HG03045 (cell line): ENCODE results near the gene GDE1.
"Not testable (repeated sequence)": the region's sequence is repeated elsewhere in the genome, so short reads cannot be mapped to it uniquely, and the experiment has no call there.

ENCODE experiments used
- ATAC-seq: cut with Tn5 transposase; IDR thresholded peaks from one replicate; pipeline ENCODE4 v1.9.1; 2021; ENCODE audit warnings: mild to moderate bottlenecking, moderate library complexity; ENCODE audit not compliant: unreplicated experiment

Gene GDE1, protein sequence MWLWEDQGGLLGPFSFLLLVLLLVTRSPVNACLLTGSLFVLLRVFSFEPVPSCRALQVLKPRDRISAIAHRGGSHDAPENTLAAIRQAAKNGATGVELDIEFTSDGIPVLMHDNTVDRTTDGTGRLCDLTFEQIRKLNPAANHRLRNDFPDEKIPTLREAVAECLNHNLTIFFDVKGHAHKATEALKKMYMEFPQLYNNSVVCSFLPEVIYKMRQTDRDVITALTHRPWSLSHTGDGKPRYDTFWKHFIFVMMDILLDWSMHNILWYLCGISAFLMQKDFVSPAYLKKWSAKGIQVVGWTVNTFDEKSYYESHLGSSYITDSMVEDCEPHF

DNA sequence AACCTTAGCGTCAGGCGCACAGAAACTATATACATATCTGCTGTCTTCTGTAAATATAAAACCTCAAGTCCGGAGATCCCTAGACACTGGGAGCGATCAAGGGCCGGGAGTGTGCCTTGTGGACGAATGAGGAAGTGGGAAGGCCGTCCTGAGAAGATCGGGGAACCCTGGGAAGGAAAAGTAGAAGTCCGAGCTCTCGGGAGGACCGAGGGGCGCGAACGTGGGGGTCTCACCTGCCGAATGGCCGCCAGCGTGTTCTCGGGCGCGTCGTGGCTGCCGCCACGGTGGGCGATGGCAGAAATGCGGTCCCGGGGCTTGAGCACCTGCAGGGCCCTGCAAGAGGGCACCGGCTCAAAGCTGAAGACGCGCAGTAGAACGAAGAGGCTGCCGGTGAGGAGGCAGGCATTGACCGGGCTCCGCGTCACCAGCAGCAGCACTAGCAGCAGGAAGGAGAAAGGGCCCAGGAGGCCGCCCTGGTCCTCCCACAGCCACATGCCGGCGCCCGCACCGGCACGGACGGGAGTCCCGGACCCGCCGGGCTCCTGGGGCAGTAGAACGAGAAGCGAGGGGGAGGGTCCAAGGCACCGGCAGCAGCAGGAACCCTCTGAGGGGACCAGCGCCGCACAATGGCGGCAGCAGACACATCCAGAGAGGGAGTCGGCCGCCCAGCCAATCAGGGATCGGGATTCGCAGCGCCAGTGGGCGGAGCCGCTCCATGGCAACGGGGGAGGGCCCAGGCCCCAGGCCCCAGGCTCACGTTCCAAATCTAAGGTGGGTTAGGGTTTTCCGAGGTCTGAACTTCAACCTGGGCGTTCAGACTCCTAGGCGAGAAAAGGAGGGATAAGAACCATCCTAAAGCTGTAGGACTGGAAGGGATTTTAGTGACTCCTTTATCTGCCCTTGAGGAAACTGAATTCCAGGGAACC lies at the start of gene GDE1:
TSS of gene GDE1 (minus strand) at position 628 of the 926 bp plus-strand sequence. CDS start at position 494, 134 bp downstream.
- peak; percentile 84 for ATAC-seq

DNA sequence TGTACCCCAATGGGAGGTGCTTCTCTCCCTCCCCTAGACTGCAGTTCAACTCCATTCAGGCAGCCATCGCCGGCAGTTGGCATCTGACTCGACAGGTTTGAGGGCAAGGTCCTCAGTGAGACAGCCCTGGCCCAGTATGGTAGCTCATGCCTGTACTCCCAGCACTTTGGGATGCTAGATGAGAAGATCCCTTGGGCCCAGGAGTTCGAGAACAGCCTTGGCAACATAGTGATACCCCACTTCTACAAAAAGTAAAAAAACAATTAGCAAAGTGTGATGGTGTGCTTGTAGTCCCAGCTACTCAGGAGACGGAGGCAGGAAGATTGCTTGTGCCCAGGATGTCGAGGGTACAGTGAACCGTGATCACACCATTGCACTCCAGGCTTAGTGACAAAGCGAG lies 45.7 kb upstream of the GDE1 start:
- ATAC-seq, result no peak

DNA sequence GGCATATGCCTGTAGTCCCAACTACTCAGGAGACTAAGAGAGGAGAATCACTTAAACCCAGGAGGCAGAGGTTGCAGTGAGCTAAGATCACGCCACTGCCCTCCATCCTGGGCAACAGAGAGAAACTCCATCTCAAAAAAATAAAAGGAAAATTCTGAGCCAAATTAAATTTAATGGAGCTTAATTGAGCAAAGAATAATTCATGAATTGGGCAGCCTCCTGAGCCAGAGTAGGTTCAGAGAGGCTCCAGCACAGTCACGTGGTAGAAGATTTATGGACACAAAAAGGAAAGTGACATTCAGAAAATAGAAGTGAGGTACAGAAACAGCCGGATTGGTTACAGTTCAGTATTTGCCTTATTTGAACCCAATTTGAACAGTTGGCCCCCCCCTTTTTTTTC lies 44.5 kb upstream of the GDE1 start:
- no peak for ATAC-seq

DNA sequence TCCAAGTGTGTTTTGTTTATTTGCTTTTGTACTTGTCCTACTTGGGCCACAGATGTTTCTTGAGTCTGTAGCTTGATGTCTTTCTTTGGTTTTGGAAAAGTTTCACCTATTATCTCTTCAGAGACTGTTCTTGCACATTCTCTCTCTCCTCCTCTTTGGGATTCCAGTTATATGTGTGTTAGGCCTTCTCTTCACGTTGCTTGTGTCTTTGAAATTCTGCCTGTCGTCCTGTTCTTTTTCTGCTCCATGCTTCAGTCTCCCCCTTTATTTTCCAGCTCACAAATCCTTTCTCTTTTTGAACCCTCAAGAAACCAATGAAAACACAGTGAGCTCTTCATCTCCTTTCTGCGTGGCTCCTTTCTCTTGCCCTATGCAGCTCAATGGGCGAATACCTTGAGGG lies 41.5 kb upstream of the GDE1 start:
- ATAC-seq, result no peak

DNA sequence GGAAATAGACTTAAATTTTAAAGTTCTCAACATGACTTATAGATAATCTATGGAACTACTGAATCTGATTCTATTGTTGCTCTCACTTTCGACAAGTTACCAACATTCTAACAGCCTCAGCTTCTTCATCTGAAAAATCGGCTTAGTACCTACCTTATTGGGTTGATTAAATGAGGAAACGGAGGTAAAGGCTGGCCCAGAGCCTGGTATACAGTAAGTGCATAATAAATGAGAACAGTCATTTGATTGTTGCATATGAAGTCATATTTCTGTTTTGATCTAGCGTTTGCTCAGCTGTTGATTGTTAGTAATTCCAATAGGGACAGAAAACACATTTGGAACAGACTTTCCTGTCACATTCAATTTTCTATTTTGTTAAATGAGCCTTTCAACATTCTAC lies 38.2 kb upstream of the GDE1 start:
- no peak for ATAC-seq

DNA sequence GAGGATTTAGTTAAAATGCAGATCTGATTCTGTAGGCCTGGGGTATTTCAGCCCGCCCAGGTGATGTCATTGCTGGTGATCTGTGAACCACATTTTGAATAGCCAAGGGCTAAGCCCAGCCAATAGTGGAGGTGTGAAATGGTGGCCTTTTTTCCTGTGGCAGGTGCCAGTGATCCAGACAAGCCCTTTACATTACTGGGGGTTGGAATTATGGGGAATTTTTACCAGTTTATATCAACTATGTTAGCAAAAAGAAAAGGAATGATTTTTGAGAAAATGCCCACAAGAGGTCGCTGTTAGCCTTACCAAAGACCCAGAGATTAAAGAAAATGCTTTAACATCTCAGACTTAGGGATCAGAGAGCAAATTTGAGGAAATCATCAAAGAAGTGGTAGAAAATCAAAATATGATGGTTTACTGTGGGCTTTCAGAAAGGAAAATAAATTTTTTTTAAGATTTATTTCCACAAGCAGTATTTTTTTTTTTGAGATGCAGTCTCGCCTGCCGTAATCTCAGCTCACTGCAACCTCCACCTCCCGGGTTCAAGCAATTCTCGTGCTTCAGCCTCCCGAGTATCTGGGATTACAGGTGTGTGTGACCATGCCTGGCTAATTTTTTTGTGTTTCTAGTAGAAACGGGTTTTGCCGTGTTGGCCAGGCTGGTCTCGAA lies 37.5 kb upstream of the GDE1 start:
- no peak for ATAC-seq

DNA sequence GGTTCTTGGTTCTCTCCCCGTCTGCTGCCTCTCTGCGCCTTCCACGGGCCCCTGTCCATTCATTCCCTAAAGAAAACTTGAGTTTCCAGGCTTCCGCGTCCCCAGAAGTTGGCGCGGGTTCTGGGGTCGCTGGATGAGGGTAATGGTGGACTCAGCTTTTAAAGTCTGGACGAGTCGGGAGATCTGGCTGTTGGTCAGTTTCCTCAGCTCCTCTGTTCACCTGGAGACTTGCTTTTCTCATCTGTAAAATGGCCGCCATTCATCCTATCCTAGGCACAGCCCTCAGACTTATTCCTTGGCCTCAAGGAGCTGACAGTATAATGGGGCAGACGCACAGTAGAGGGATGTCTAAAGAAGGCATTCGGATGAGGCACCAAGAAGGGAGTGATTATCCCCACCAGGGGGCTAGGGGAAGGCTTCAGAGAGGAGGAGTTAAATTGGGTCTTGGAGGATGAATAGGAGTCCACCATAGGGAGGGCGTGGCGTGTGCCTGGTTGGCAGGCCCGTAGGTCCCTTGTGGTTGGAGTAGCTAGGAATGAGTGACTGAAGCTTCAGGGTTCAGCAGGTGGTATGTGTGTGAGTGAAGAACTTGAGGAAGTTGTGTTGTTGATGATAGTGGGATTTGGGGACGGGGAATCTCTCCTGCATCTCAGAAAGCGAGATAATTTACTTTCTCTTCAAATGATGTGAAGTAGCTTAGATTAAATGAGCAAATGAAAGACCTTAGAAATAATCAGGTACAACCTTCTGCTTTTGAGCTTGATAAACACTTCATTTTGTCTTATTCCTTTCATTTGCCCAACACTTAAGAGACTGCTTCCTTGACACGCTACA lies 34.3 kb upstream of the GDE1 start:
- peak; percentile 2 for ATAC-seq

DNA sequence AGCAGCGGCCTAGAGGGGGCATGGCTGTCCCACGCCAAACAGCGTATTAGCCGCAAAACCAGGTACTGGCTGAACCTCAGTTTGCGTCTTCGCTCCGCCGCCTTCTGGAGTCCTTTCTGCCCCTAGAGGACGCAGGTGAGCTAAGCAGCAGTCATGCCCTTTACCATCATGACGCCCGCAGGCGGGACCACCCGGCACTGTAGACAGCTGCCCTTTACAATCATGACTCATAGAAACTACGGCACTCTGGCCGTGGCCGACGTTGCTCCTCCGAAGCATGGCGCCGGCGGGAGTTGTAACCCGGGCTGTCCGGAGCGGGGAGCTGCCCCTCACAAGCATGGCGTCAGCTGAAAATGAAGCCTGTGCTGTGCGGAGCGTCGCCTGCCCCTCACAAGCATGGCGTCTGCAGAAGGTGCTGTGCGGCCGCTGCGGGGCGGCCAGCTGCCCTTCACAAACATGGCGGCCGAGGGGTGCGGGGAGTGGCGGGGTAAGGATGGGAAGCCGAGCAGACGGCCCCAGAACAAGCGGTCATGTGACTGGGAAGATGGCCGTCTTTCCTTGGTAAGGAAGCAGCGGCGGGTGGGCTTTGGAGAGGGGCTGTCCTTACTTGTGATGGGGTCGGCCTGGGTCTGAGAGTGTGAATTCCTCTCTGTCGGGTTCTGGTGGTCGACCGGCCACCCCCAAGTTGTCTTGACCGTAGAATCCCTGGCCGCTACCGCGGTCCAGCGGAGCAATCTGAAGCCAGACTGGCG lies 33.5 kb upstream of the GDE1 start, which contains the start of gene VPS35L:
TSS of gene VPS35L (plus strand) at position 518 of the 752 bp plus-strand sequence. CDS start at position 545, 27 bp downstream.
- ATAC-seq, result peak; percentile 95

DNA sequence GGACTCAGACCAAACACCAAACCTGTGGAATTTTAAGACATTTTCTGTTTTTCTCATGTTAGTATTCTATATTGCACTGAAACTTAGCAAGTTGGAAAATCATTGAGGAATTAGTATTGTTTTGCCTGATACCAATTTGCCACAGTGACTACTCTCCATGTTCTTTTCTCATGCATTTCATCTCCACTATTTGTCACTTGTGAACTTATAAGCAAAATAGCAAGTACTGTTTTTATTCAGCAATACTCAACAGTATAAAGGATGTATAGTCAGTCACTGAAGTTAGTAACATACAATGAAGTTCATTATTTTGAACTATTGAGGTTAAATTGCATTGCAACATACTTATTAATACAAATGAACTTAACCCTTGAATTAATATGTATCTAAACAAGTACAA lies 27.8 kb upstream of the GDE1 start:
- no peak for ATAC-seq

DNA sequence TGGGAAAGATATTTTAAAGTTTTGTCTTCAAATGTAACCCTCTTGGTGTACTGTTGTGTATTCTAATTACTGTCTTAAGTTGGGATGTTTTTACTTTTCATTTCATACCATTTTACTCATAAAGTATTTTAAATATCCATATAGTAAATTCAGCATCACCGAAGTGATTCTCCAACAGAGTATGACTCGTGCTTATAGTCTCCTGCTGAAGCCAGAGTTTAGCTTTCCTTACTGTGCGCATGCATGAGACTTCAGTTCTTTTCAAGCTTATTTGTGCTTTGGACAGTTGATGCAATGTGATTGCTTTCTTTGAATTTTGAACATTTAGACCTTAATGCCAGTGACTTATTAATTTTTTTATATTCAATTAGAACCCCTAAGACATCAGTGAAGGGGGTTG lies 26.2 kb upstream of the GDE1 start:
- ATAC-seq, result no peak

DNA sequence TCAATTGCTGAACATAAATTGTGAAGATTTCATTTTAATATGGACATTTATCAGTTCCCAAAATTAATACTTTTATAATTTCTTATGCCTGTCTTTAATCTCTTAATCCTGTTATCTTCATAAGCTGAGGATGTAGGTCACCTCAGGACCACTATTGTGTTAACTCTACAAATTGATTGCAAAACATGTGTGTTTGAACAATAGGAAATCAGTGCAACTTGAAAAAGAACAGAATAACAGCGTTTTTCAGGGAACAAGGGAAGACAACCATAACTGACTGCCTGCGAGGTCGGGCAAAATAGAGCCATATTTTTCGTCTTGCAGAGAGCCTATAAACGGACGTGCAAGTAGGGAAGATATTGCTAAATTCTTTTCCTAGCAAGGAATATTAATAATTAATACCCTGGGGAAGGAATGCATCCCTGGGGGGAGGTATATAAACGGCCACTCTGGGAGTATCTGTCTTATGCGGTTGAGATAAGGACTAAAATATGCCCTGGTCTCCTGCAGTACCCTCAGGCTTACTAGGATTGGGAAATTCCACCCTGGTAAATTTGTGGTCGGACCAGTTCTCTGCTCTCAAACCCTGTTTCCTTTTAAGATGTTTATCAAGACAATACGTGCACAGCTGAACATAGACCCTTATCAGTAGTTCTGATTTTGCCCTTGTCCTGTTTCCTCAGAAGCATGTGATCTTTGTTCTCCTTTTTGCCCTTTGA lies 21.5 kb upstream of the GDE1 start:
- not testable (repeated sequence) for ATAC-seq

DNA sequence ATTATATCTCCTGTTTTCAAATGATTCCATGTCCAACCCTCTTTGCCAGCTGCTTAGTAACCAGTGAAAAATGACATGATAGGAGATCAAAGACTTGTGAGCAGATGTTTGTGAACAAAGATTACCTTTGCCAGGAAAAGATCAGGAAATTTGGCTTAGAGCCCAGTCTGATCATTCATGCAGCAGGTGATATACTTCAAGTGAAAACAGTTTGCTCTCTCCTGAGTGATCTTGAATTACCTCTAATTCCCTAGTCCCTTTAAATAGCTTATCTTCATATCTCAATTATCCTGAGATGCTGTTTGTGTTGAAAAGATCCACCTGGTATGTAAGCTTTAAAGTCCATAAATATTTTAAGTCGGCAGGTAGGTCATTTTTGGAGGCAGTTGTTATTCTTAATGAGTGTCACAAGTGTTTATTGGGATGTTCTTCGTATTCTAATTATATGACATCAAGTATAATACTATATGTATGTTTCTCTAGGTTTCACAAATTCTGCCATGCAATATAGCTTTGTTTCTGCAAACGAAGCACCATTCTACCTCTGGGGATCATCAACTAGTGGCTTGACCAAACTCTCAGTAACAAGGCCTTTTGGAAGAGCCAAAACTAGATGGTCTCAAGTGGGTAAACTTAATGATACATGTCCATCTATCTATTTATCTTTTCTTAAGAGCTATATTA lies 20.4 kb upstream of the GDE1 start:
- ATAC-seq, result no peak

DNA sequence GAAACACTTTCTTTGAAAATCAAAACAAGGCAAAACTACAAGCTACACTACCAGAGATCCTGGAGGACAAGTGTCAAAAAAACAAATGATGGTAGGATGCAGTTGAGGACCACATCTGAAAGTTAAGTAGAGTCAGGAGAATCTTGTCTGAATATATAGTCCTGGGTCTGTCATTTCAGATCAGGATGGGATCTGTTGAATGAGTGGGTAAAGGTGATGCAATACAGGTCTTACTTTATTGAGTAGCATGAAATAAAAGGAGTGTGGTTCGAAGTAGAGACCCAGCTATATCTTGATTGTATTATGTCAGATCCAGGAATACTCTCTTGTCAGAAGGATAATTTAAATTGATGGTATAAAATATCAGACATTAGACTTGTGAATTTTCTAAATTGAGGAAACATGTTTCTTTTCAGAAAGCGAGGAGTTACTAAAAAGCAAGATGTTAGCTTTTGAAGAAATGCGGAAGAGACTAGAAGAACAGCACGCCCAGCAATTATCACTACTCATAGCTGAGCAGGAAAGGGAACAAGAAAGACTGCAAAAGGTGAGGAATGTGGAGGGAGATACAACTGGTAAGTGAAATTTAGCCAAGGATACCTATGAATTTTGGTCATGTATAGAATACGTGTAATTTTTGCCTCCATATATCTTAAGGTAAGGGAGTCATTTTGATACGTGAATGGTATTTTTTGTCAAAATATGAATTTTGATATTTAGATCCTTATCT lies 18.5 kb upstream of the GDE1 start:
- ATAC-seq, result no peak

DNA sequence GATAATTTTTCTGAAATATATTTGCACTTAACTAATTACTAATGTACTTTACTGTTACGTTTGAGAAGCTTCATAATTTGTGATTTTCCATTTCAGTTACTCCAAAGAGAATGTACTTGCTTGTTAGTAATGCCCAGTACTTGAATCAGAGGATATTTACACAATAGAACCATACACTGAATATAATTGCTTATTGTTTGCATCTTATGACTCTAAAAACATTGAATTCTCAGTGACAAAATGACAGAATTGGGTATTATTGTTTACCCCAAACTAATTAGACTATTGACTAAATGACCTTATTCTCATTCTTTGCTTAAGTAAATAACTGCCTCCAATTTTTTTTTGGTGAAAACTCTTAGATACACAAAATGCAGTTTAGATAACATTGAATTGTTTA lies 10.7 kb upstream of the GDE1 start:
- ATAC-seq, result no peak

DNA sequence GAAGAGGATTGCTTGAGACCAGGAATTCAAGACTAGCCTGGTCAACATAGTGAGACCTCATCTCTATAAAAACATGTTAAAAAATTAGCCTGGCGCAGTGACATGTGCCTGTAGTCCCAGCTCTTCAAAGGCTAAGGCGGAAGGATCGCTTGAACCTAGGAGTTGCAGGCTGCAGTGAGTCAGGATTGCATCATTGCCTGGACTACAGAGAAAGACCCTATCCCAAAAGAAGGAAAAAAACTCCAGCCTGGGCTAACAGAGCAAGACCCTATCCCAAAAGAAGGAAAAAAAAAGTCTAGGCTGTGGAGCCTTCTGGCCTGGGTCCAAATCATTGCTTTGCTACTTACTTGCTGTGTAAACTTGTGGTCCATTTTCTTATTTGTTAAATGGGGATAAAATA lies 6.8 kb upstream of the GDE1 start:
- no peak for ATAC-seq

DNA sequence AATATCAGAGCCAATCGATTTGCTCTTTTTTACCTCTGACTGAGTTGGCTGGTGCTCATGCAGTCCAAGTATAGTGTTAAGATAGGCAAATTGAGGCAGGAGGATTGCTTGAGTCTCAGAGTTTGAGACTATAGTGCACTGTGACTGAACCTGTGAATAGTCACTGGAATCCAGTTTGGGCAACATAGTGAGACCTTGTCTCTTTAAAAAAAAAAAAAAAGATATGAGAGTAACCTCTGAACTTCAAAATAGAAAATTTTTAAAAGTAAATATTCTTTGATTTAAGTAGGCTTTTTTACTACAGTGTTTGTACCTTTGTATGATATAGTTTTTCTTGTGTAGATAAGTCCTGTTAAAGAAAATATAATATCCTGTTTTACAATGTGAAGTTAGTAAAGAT lies 5.3 kb upstream of the GDE1 start:
- ATAC-seq, result no peak

DNA sequence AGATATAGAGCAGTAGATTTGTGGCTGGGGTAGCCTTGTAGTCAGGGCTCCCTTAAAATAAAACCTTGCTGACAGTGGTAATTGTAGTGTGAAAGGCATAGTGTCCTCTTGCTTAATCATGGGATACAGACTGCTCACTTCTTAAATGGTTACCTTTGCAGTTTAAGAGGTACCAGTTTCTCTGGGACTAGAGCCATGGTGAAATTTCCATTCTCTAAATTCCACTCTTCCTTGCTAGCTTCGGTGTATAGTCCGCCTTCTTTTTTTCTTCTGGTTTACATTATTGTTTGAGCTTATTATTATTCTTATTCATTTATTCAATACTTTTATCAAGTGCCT lies 3.5 kb upstream of the GDE1 start:
- no peak for ATAC-seq
